NCI-H187 (cell line): Measurements from ENCODE around the gene HIVEP2.

Experiments
- DNase-seq, 2 experiments: peaks; one replicate each; lab custom pipeline; 2025; lab: John Stamatoyannopoulos, UW

Gene HIVEP2

GRCh38 chr6:142857796-142858555 lies 87.0 kb downstream of the HIVEP2 start:
- no peak for DNase-seq

DNA sequence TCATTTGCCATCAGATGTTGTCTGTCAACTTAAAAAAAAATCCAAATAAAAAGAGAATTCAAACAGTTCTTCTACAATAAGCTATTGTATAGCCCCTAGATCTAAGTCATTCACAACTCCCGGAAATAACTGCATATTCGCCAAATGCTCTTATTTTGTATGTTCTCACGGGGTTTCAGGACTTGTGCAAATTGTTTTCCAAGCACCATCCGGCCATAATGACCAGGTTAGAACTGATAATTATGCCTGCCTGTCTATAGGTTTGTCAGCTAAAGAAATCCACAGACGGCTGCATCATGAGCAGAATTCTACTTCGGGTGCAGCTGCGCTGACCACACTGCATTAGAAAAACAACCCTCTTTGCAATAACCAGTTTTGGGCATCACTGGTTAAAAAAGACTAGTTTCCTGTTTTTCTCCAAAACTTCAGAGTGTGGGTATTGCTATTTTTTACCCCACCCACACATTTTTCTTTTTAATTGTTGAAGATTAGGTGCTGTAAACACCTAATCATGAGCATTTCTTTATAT lies 87.7 kb downstream of the HIVEP2 start:
- DNase-seq: no peak

GRCh38 chr6:142856624-142857232 lies 88.2 kb downstream of the HIVEP2 start:
- DNase-seq: no peak

GRCh38 chr6:142855893-142856623 lies 88.9 kb downstream of the HIVEP2 start:
- DNase-seq: no peak

GRCh38 chr6:142854589-142855488 lies 90.1 kb downstream of the HIVEP2 start:
- DNase-seq: no peak

GRCh38 chr6:142853244-142854180 lies 91.5 kb downstream of the HIVEP2 start:
- DNase-seq: no peak

DNA sequence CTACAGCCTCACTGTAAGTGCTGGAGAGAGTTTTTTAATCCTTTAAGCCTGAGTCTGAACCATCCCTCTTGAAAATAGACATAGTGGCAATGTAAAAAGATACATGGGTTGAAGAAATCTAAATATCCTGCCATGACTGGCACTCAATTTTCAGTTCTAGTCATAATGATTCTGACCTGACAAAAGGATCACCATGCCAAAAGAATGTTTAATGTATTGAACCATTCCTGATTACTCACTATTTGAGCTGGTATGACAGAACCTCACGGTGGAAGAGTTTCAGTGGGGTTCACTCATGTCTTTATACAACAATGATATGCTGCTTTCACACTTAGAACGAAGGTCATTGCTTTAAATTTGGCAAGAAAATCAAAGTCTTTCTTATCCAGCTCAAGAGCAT lies 93.4 kb downstream of the HIVEP2 start:
- DNase-seq: no peak

- no peak for DNase-seq
Measured at GRCh38 chr6:142850679-142851423, 94.1 kb downstream of the HIVEP2 start.

DNA sequence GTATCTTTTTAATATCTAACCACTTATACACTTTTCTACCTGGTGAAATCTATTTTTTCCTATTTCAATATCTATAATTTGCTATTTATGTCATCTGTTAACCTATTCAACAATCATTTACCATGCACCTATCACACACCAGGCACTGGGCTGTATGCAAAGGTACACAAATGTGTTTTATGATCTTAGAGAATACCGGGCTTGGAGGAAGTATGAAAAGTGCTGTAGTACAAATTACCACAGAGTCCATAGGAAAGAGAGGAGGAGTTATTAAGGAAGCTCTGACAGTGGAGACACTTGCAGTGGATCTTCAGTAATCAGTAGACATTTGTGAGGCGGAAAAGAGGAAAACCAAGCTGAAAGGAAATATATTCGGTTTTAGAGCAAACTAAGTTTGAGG lies 96.0 kb downstream of the HIVEP2 start:
- DNase-seq: no peak

GRCh38 chr6:142848156-142848555 lies 96.8 kb downstream of the HIVEP2 start:
- DNase-seq: no peak

DNA sequence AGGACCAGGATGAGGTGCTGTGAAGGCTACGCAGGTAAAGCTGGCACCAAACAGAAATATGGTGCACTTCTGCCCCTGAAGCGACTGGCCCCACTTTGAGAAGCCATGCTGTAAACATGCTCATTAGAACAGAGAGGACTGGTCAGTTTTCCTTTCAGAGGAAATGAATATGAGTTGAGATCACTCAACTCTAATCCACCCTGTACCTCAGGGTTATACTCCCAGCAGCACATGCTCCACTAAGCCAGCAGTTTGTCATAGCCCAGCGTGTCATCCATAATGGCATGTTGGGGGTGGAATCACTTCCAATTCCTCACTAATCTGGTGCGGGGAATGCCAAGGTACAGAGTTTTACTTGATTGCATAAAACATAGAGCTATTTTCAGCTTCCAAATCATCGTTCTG lies 98.1 kb downstream of the HIVEP2 start:
- no peak for DNase-seq

DNA sequence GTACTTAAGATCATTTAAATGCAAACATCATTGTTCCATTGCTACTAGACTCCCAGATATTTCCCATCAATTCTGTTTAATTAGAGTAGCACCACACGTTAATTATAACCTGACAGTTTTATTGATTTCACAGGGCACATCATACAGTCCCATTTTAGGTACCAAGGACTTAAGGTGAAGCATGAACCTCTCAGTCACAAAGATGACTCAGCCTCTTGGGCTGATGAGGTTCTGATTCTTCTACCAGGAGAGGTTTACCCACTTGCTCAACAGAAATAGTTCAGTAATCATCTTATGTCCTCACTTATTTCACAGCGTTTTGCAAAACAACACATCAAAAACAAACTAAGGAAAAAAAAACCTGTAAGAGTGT lies 98.5 kb downstream of the HIVEP2 start:
- DNase-seq: no peak

GRCh38 chr6:142845624-142846458 lies 99.1 kb downstream of the HIVEP2 start:
- DNase-seq: peak; percentile 17 to 33

GRCh38 chr6:142845143-142845571 lies 99.8 kb downstream of the HIVEP2 start:
- DNase-seq: no peak

GRCh38 chr6:142844065-142844755 lies 100.8 kb downstream of the HIVEP2 start:
- no peak for DNase-seq

GRCh38 chr6:142843361-142843760 lies 101.6 kb downstream of the HIVEP2 start:
- no peak for DNase-seq

- no peak for DNase-seq
Measured at GRCh38 chr6:142842418-142843261, 102.3 kb downstream of the HIVEP2 start.
